Left ventricle myocardium inferior (tissue), 1 donor: ENCODE results near the gene CBX3. TPM values are rescaled to one million over a fixed set of nuclear protein-coding genes. Genes with fewer than 3 reads are reported as not detected.
"Not testable (repeated sequence)": the region's sequence is repeated elsewhere in the genome, so short reads cannot be mapped to it uniquely, and the experiment has no call there.

ENCODE experiments used
- DNase-seq: peaks from one replicate; pipeline ENCODE4 v3.0.0-alpha.2; 2020
- H3K27ac ChIP-seq: fragments of 200-600 bp; replicated peaks from 2 replicates; pipeline ENCODE4 v1.8.0; 2021
- H3K27me3 ChIP-seq: fragments of 200-600 bp; 2 replicates; pipeline ENCODE4 v1.8.0; 2021; ENCODE audit warnings: low read depth
- H3K36me3 ChIP-seq: fragments of 200-600 bp; 2 replicates; pipeline ENCODE4 v1.8.0; 2021
- H3K4me1 ChIP-seq: fragments of 200-600 bp; 2 replicates; pipeline ENCODE4 v1.8.0; 2021
- H3K4me3 ChIP-seq: fragments of 200-600 bp; 2 replicates; pipeline ENCODE4 v1.8.0; 2021; ENCODE audit warnings: mild to moderate bottlenecking, moderate library complexity
- H3K9me3 ChIP-seq: fragments of 200-600 bp; replicated peaks from 2 replicates; pipeline ENCODE4 v1.8.0; 2021
- CTCF ChIP-seq: fragments of 200-600 bp; IDR thresholded peaks from 2 replicates; pipeline ENCODE4 v1.8.0; 2021; ENCODE audit warnings: antibody characterized with exemption, mild to moderate bottlenecking, borderline replicate concordance
- intact Hi-C: fragments of 100-400 bp; cut with micrococcal nuclease; formaldehyde crosslinking; loops from one replicate; pipeline ENCODE4 v1.11.0; 2022
- total RNA-seq: library from RNA; stranded (reverse); fragmentation: NEBNext Ultra II Directional; extraction: Animal tissue kit (Norgen Biotek cat#: 25700); gene quantifications from one replicate; pipeline ENCODE4 v1.2.1, GENCODE V29; 2021
- donor health status: DM: no; HTN: yes; CAD: no; lungs with severe emphysema.

CBX3 gene
- total RNA-seq, 1 donor from 2014 or later: 58.5 TPM

- no peaks in the 10 kb centered on the region for H3K27me3 ChIP-seq
- no peak for DNase-seq
- H3K4me1 ChIP-seq: peaks cover 84% of the 10 kb centered on the region
- H3K9me3 ChIP-seq: no peaks in the 10 kb centered on the region
- intact Hi-C loops: no loop called here
- no peak for TF ChIP-seq CTCF
- peaks cover 95% of the 10 kb centered on the region for H3K36me3 ChIP-seq
- peak overlapping the region; percentile 19 for H3K27ac ChIP-seq
- peak overlapping the region; percentile 90 for H3K4me3 ChIP-seq
Observed at GRCh38 chr7:26193432-26194207, 7.9 kb upstream of the CBX3 start.

- intact Hi-C loops, DNase-seq, H3K27ac ChIP-seq, H3K27me3 ChIP-seq, H3K9me3 ChIP-seq: not testable (repeated sequence)
- Histone ChIP-seq H3K4me1 (peaks cover 94% of the 10 kb centered on the region), H3K4me3 (peak overlapping the region; percentile 90), H3K36me3 (peaks cover 88% of the 10 kb centered on the region)
Observed at GRCh38 chr7:26194764-26195163, 6.8 kb upstream of the CBX3 start.

- H3K27ac ChIP-seq: no peak overlapping the region
- H3K36me3 ChIP-seq: peaks cover 84% of the 10 kb centered on the region
- H3K27me3 ChIP-seq: no peaks in the 10 kb centered on the region
Observed at GRCh38 chr7:26195182-26195581, 6.4 kb upstream of the CBX3 start.

GRCh38 chr7:26195867-26196657, 5.5 kb upstream of the CBX3 start:
- intact Hi-C loops: no loop called here
- Histone ChIP-seq H3K4me3 (peak overlapping the region; percentile 90), H3K27ac (no peak overlapping the region), H3K4me1 (peaks cover 92% of the 10 kb centered on the region), H3K36me3 (peaks cover 75% of the 10 kb centered on the region), H3K27me3 (no peaks in the 10 kb centered on the region), H3K9me3 (no peaks in the 10 kb centered on the region)
- DNase-seq: no peak
- no peak for TF ChIP-seq CTCF

More at GRCh38 chr7:26195182-26195581, 6.4 kb upstream of the CBX3 start:
- peak overlapping the region; percentile 90 for H3K4me3 ChIP-seq
- peaks cover 98% of the 10 kb centered on the region for H3K4me1 ChIP-seq
- intact Hi-C loops: no loop called here
- no peaks in the 10 kb centered on the region for H3K9me3 ChIP-seq
- TF ChIP-seq CTCF: no peak
- DNase-seq: no peak

GRCh38 chr7:26197153-26198115, 4.1 kb upstream of the CBX3 start:
- Histone ChIP-seq H3K4me1 (peaks cover 87% of the 10 kb centered on the region), H3K36me3 (peaks cover 62% of the 10 kb centered on the region)
- intact Hi-C loops: no loop called here

More at GRCh38 chr7:26197153-26198115, 4.1 kb upstream of the CBX3 start:
- Histone ChIP-seq H3K4me3 (peak overlapping the region; percentile 90), H3K27ac (peak overlapping the region; percentile 98), H3K27me3 (no peaks in the 10 kb centered on the region), H3K9me3 (no peaks in the 10 kb centered on the region)
- DNase-seq: no peak
- no peak for TF ChIP-seq CTCF
